OCI-M1 (cell line): ENCODE measurements around the gene DCTN3.

Experiments
- DNase-seq: peaks from one replicate; lab custom pipeline; 2025; lab: John Stamatoyannopoulos, UW

DCTN3 gene

GRCh38 chr9:34590381-34591247 lies 29.7 kb downstream of the DCTN3 start:
- no peak for DNase-seq

- no peak for DNase-seq
These were observed 30.5 kb downstream of the DCTN3 start, which contains the start of gene CNTFR for GRCh38 chr9:34589636-34590380. TSS of gene CNTFR (minus strand) at chr9:34589724. CDS start at chr9:34568981, 20,743 bp downstream.

GRCh38 chr9:34588671-34589635 lies 31.3 kb downstream of the DCTN3 start:
- no peak for DNase-seq

- DNase-seq: no peak
These were observed 33.0 kb downstream of the DCTN3 start for GRCh38 chr9:34587271-34587670.

GRCh38 chr9:34585946-34586669 lies 34.2 kb downstream of the DCTN3 start:
- DNase-seq: no peak

- no peak for DNase-seq
These were observed 35.3 kb downstream of the DCTN3 start for GRCh38 chr9:34584970-34585369.

GRCh38 chr9:34582787-34583186 lies 37.5 kb downstream of the DCTN3 start:
- no peak for DNase-seq

GRCh38 chr9:34581318-34581717 lies 39.0 kb downstream of the DCTN3 start:
- no peak for DNase-seq

- no peak for DNase-seq
These were observed 39.9 kb downstream of the DCTN3 start for GRCh38 chr9:34580358-34580757.

- DNase-seq: no peak
These were observed 40.5 kb downstream of the DCTN3 start for GRCh38 chr9:34579808-34580163.

- DNase-seq: no peak
These were observed 41.0 kb downstream of the DCTN3 start for GRCh38 chr9:34579104-34579807.

GRCh38 chr9:34578241-34579103 lies 41.8 kb downstream of the DCTN3 start:
- DNase-seq: no peak

- DNase-seq: no peak
These were observed 42.7 kb downstream of the DCTN3 start for GRCh38 chr9:34577400-34578240.

- DNase-seq: no peak
These were observed 43.5 kb downstream of the DCTN3 start for GRCh38 chr9:34576597-34577399.

- no peak for DNase-seq
These were observed 44.3 kb downstream of the DCTN3 start for GRCh38 chr9:34575862-34576596.

- DNase-seq: no peak
These were observed 45.1 kb downstream of the DCTN3 start for GRCh38 chr9:34575241-34575640.

- DNase-seq: no peak
These were observed 45.7 kb downstream of the DCTN3 start for GRCh38 chr9:34574571-34574970.
